Neuronal stem cell (in vitro differentiated cells): ENCODE data around the gene FAM120B.

Experiments
- DNase-seq: peaks from one replicate; pipeline ENCODE4 v3.0.0-alpha.2; 2013; ENCODE audit warnings: low spot score
- H2AFZ ChIP-seq: one replicate; pipeline ENCODE4 v1.6.1; 2013; ENCODE audit warnings: mild to moderate bottlenecking, low read length, inconsistent platforms
- H2AK5ac ChIP-seq: 2 replicates; pipeline ENCODE4 v1.6.1; 2013; ENCODE audit warnings: low read depth, mild to moderate bottlenecking, inconsistent platforms, low read length, moderate library complexity, mixed read lengths
- H2BK120ac ChIP-seq: 2 replicates; pipeline ENCODE4 v1.6.1; 2013; ENCODE audit warnings: low read depth, mild to moderate bottlenecking, inconsistent platforms, low read length, moderate library complexity, mixed read lengths
- H2BK12ac ChIP-seq: one replicate; pipeline ENCODE4 v1.6.1; 2013; ENCODE audit warnings: low read length, inconsistent platforms
- H2BK15ac ChIP-seq: 2 replicates; pipeline ENCODE4 v1.6.1; 2013; ENCODE audit warnings: mild to moderate bottlenecking, low read length, inconsistent platforms, mixed read lengths
- H2BK5ac ChIP-seq: one replicate; pipeline ENCODE4 v1.6.1; 2013; ENCODE audit warnings: inconsistent platforms, mild to moderate bottlenecking, low read length, moderate library complexity
- H3K14ac ChIP-seq: one replicate; pipeline ENCODE4 v1.6.1; 2013; ENCODE audit warnings: low read length, inconsistent platforms
- H3K18ac ChIP-seq: 2 replicates; pipeline ENCODE4 v1.6.1; 2013; ENCODE audit warnings: low read length, inconsistent platforms
- H3K23ac ChIP-seq: 2 replicates; pipeline ENCODE4 v1.6.1; 2013; ENCODE audit warnings: low read depth, mild to moderate bottlenecking, mixed read lengths, low read length, inconsistent platforms; ENCODE audit not compliant: poor library complexity
- H3K27ac ChIP-seq: replicated peaks from 3 replicates; pipeline ENCODE4 v1.5.1; 2013; ENCODE audit warnings: low read length, inconsistent platforms
- H3K27me3 ChIP-seq, 3 experiments: 2 replicates each; pipeline ENCODE4 v1.6.1; 2013; ENCODE audit warnings: low read length in 3 of 3, mild to moderate bottlenecking in 2 of 3, inconsistent platforms in 1 of 3, low read depth in 1 of 3, mixed read lengths in 1 of 3, moderate library complexity in 1 of 3; ENCODE audit not compliant: control insufficient read depth in 3 of 3, insufficient read depth in 3 of 3
- H3K36me3 ChIP-seq, 2 donors: replicated peaks in 1 of 2; 2 replicates each; pipeline ENCODE4 v1.6.1; 2013; ENCODE audit warnings: low read length in 2 of 2; ENCODE audit not compliant: control insufficient read depth in 2 of 2, insufficient read depth in 2 of 2
- H3K4ac ChIP-seq: 2 replicates; pipeline ENCODE4 v1.6.1; 2013; ENCODE audit warnings: inconsistent platforms, mild to moderate bottlenecking, low read length, moderate library complexity
- H3K4me1 ChIP-seq, 2 donors: 1 replicate in 1 of 2; 2 replicates in 1 of 2; pipeline ENCODE4 v1.6.1; 2013; ENCODE audit warnings: low read length in 2 of 2, low read depth in 1 of 2; ENCODE audit not compliant: control insufficient read depth in 2 of 2, insufficient read depth in 1 of 2
- H3K4me2 ChIP-seq: one replicate; pipeline ENCODE4 v1.6.1; 2013; ENCODE audit warnings: mild to moderate bottlenecking, low read length, inconsistent platforms; ENCODE audit not compliant: insufficient read depth, poor library complexity, severe bottlenecking
- H3K4me3 ChIP-seq, 2 donors: 2 replicates each; pipeline ENCODE4 v1.5.1; 2013; ENCODE audit warnings: low read length in 2 of 2, mild to moderate bottlenecking in 2 of 2, inconsistent platforms in 1 of 2, moderate library complexity in 1 of 2
- H3K79me1 ChIP-seq: one replicate; pipeline ENCODE4 v1.6.1; 2013; ENCODE audit warnings: low read depth, mild to moderate bottlenecking, inconsistent platforms, low read length, moderate library complexity
- H3K9ac ChIP-seq: one replicate; pipeline ENCODE4 v1.6.1; 2013; ENCODE audit warnings: mild to moderate bottlenecking, low read depth, low read length, inconsistent platforms; ENCODE audit not compliant: poor library complexity
- H3K9me3 ChIP-seq, 2 donors: replicated peaks in 1 of 2; 2 replicates each; pipeline versions ENCODE3 to v1.6.1; 2013; ENCODE audit warnings: low read length in 2 of 2, mild to moderate bottlenecking in 2 of 2, inconsistent platforms in 1 of 2, low read depth in 1 of 2, mixed read lengths in 1 of 2, moderate library complexity in 1 of 2; ENCODE audit not compliant: control insufficient read depth in 2 of 2, insufficient read depth in 1 of 2
- H4K8ac ChIP-seq: one replicate; pipeline ENCODE4 v1.6.1; 2013; ENCODE audit warnings: low read depth, mild to moderate bottlenecking, inconsistent platforms, low read length, moderate library complexity
- H4K91ac ChIP-seq: one replicate; pipeline ENCODE4 v1.6.1; 2013; ENCODE audit warnings: low read length, low read depth, mild to moderate bottlenecking, inconsistent platforms; ENCODE audit not compliant: poor library complexity
- WGBS, 2 donors: extraction: QIAGEN DNeasy Blood & Tissue Kit; methylation state at CpG; one replicate each; pipeline ENCODE4 v1.1.7; 2013; ENCODE audit warnings: missing lambda C conversion rate in 2 of 2, mixed read lengths in 1 of 2; ENCODE audit not compliant: insufficient read length in 2 of 2, insufficient replicate concordance in 1 of 2; ENCODE audit errors: extremely low coverage in 2 of 2; 5-methylcytosine and 5-hydroxymethylcytosine counted together

Gene FAM120B

DNA sequence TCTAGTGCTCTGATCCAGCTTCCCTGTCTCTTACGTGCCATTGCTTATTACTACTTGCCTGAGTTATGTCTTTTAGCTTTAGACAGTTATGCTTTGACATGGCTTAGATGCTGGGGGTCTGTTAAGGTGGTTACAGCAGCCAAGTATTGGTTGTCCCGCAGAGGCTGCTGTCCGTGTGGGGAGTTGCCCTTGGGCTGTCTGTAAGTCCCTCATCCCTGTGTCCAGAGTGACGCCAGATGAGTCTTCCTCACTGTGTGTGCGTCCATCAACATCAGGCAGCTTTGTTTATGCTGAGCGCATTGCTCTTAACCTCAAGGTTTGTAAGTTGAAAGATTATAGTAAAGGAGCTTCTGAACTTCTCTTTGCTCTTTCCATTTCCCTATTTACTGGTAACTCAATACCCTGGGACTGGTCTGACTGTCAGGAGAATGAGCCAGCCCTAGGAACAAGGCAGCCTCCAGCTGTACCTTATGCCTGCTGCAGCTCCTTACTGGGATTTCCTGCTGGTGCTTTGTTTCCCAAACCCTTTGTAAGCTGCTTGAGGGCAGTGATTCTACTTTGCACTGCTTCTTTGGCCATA is 7.2 kb downstream of the FAM120B start:
- Histone ChIP-seq H2AK5ac (no peak overlapping the region), H3K23ac (no peak overlapping the region), H3K18ac (no peak overlapping the region), H3K9ac (no peak overlapping the region), H4K91ac (no peak overlapping the region), H2AFZ (no peak overlapping the region), H3K36me3 (peaks cover 2 to 57% of the 10 kb centered on the region in 2 donors), H3K27me3 (no peaks in the 10 kb centered on the region), H3K4ac (no peak overlapping the region), H3K27ac (no peak overlapping the region), H2BK5ac (no peak overlapping the region), H2BK12ac (no peak overlapping the region), H3K14ac (no peak overlapping the region), H4K8ac (no peak overlapping the region), H3K4me1 (peaks cover 0 to 1% of the 10 kb centered on the region in 2 donors), H2BK15ac (no peak overlapping the region), H3K9me3 (no peaks in the 10 kb centered on the region), H3K79me1 (no peaks in the 10 kb centered on the region), H2BK120ac (no peak overlapping the region), H3K4me2 (no peak overlapping the region), H3K4me3 (no peak overlapping the region)
- no peak for DNase-seq
- no CpG with 5 or more reads among the region's 6 CpGs for WGBS, 2 donors

DNA sequence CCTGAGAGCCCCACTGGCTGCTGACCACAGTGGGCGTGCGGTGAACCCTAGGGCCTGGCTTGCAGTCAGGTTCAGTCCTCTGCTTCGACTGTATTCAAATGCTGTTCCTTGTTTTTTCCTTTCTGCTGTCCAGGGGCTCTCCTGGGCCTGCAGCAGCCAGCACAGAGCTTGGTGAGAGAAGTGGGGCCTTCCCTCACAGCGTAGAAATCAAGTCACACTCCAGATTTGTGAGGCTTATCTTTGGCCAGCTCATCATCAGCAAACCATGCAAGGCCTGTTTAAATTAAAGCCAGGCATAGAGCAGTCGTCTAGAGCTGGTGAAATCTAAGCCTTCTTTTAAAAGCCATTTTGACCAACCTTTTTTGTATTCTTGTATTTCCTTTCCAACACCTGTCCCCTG is 8.4 kb downstream of the FAM120B start:
- no peak overlapping the region for H3K4me2 ChIP-seq
- no peak overlapping the region for H3K14ac ChIP-seq
- no peaks in the 10 kb centered on the region for H3K4me1 ChIP-seq
- H2AK5ac ChIP-seq, result no peak overlapping the region
- H3K36me3 ChIP-seq, result peaks cover 3 to 68% of the 10 kb centered on the region in 2 donors
- no peaks in the 10 kb centered on the region for H3K27me3 ChIP-seq
- no peak overlapping the region for H2BK12ac ChIP-seq
- no peak overlapping the region for H3K27ac ChIP-seq
- no peak overlapping the region for H2BK15ac ChIP-seq
- no peaks in the 10 kb centered on the region for H3K79me1 ChIP-seq
- WGBS, 2 donors, result no CpG with 5 or more reads among the region's 5 CpGs
- no peak overlapping the region for H2BK5ac ChIP-seq
- no peak overlapping the region for H3K18ac ChIP-seq
- H3K4ac ChIP-seq, result no peak overlapping the region
- H4K91ac ChIP-seq, result no peak overlapping the region
- H4K8ac ChIP-seq, result no peak overlapping the region
- no peak overlapping the region for H3K4me3 ChIP-seq
- H2AFZ ChIP-seq, result no peak overlapping the region
- H2BK120ac ChIP-seq, result no peak overlapping the region
- no peak overlapping the region for H3K23ac ChIP-seq
- no peak overlapping the region for H3K9ac ChIP-seq
- no peaks in the 10 kb centered on the region for H3K9me3 ChIP-seq
- DNase-seq, result no peak

- Histone ChIP-seq H2BK120ac (no peak overlapping the region), H3K4me1 (no peaks in the 10 kb centered on the region), H3K23ac (no peak overlapping the region), H3K27me3 (no peaks in the 10 kb centered on the region), H3K18ac (no peak overlapping the region), H3K9me3 (no peaks in the 10 kb centered on the region), H2AK5ac (no peak overlapping the region), H2BK5ac (no peak overlapping the region), H3K4ac (no peak overlapping the region), H3K4me2 (no peak overlapping the region), H3K79me1 (peaks cover 2% of the 10 kb centered on the region), H2AFZ (no peak overlapping the region), H3K9ac (no peak overlapping the region), H2BK12ac (no peak overlapping the region), H4K8ac (no peak overlapping the region), H2BK15ac (no peak overlapping the region), H3K4me3 (no peak overlapping the region), H3K27ac (no peak overlapping the region), H3K14ac (no peak overlapping the region), H4K91ac (no peak overlapping the region), H3K36me3 (peaks cover 5 to 72% of the 10 kb centered on the region in 2 donors)
- WGBS, 2 donors, result no CpG with 5 or more reads among the region's 4 CpGs
- DNase-seq, result no peak
Observed at GRCh38 chr6:170316071-170316470, 9.5 kb downstream of the FAM120B start.

GRCh38 chr6:170317076-170317475 is 10.5 kb downstream of the FAM120B start:
- no peak overlapping the region for H3K18ac ChIP-seq
- no CpG with 5 or more reads among the region's 1 CpG for WGBS, 2 donors
- no peak overlapping the region for H3K23ac ChIP-seq
- no peak overlapping the region for H3K4ac ChIP-seq
- H2BK12ac ChIP-seq, result no peak overlapping the region
- H3K36me3 ChIP-seq, result peaks cover 5 to 72% of the 10 kb centered on the region in 2 donors
- DNase-seq, result no peak
- H3K4me3 ChIP-seq, result no peak overlapping the region
- H2AFZ ChIP-seq, result no peak overlapping the region
- no peak overlapping the region for H3K9ac ChIP-seq
- no peak overlapping the region for H4K91ac ChIP-seq
- no peak overlapping the region for H3K27ac ChIP-seq
- no peak overlapping the region for H2BK15ac ChIP-seq
- H3K9me3 ChIP-seq, result no peaks in the 10 kb centered on the region
- H2BK5ac ChIP-seq, result no peak overlapping the region
- no peaks in the 10 kb centered on the region for H3K4me1 ChIP-seq
- no peak overlapping the region for H3K14ac ChIP-seq
- no peak overlapping the region for H4K8ac ChIP-seq
- no peak overlapping the region for H2AK5ac ChIP-seq
- H3K4me2 ChIP-seq, result no peak overlapping the region
- H3K27me3 ChIP-seq, result no peaks in the 10 kb centered on the region
- no peak overlapping the region for H2BK120ac ChIP-seq
- peaks cover 2% of the 10 kb centered on the region for H3K79me1 ChIP-seq
